Activated T-cell treated with anti-CD3 and anti-CD28 coated beads, Interleukin-2, amount 50 U/mL, for 1 hour (primary cell): ENCODE measurements around the gene MRPL23.
A peak's percentile ranks its signal among the peaks of the same experiment; 100 is the strongest.
"Not testable (repeated sequence)": the region's sequence is repeated elsewhere in the genome, so short reads cannot be mapped to it uniquely, and the experiment has no call there.

Source experiments
- DNase-seq: peaks from one replicate; pipeline ENCODE4 v3.0.0-alpha.2; 2020

The MRPL23 gene

GRCh38 chr11:1934335-1935155 is 12.6 kb upstream of the MRPL23 start:
- no peak for DNase-seq

GRCh38 chr11:1935156-1936071 is 11.7 kb upstream of the MRPL23 start:
- no peak for DNase-seq

GRCh38 chr11:1936072-1936780 is 10.9 kb upstream of the MRPL23 start:
- DNase-seq: no peak

- DNase-seq: no peak
These were observed 10.1 kb upstream of the MRPL23 start for GRCh38 chr11:1936781-1937615.

- DNase-seq: no peak
These were observed 9.4 kb upstream of the MRPL23 start for GRCh38 chr11:1937616-1938342.

- no peak for DNase-seq
These were observed 8.7 kb upstream of the MRPL23 start for GRCh38 chr11:1938343-1939005.

GRCh38 chr11:1939006-1939625 is 8.0 kb upstream of the MRPL23 start:
- DNase-seq: no peak

GRCh38 chr11:1939788-1940187 is 7.3 kb upstream of the MRPL23 start:
- DNase-seq: not testable (repeated sequence)

- DNase-seq: no peak
These were observed 4.4 kb upstream of the MRPL23 start for GRCh38 chr11:1942558-1943260.

- no peak for DNase-seq
These were observed 3.6 kb upstream of the MRPL23 start for GRCh38 chr11:1943576-1943975.

GRCh38 chr11:1943977-1944376 is 3.2 kb upstream of the MRPL23 start:
- DNase-seq: no peak

- DNase-seq: no peak
These were observed 583 bp downstream of the MRPL23 start for GRCh38 chr11:1947592-1948237.

- no peak for DNase-seq
These were observed 1.3 kb downstream of the MRPL23 start for GRCh38 chr11:1948389-1948788.

GRCh38 chr11:1949302-1949701 is 2.2 kb downstream of the MRPL23 start:
- DNase-seq: no peak

- DNase-seq: no peak
These were observed 2.8 kb downstream of the MRPL23 start for GRCh38 chr11:1949922-1950321.

- no peak for DNase-seq
These were observed 5.8 kb downstream of the MRPL23 start for GRCh38 chr11:1952806-1953482.

- DNase-seq: peak; percentile 18
These were observed 6.5 kb downstream of the MRPL23 start for GRCh38 chr11:1953489-1954266.

- no peak for DNase-seq
These were observed 11.2 kb downstream of the MRPL23 start for GRCh38 chr11:1958367-1958766.
